GM12878 (cell line): Measurements from ENCODE around the gene SURF4. TPM values are rescaled to one million over a fixed set of nuclear protein-coding genes. Genes with fewer than 3 reads are reported as not detected.

Experiments used
- ATAC-seq: fragments of 200-7000 bp; cut with Tn5 transposase; 3 replicates; pipeline ENCODE4 v1.9.1; 2020; ENCODE audit warnings: mild to moderate bottlenecking, moderate library complexity
- BruUV-seq: library from RNA; stranded (reverse); fragments of 400-500 nt; replicated peaks from 2 replicates; lab custom pipeline; 2021; lab: Mats Ljungman, UMichigan
- CTCF ChIA-PET: fragments of 300-600 bp; sonication (Branson Sonifier 250); formaldehyde crosslinking; extraction: SDS; loops from one replicate; lab custom pipeline; 2021; ENCODE audit warnings: inconsistent platforms; lab: Yijun Ruan, JAX
- POLR2A ChIA-PET: fragments of 350-600 bp; formaldehyde crosslinking; extraction: SDS; loops from one replicate; lab custom pipeline; 2021; ENCODE audit warnings: inconsistent platforms; lab: Charles Lee
- RAD21 ChIA-PET: fragments of 300-600 bp; sonication (Branson Sonifier 250); formaldehyde crosslinking; loops from one replicate; lab custom pipeline; 2023; ENCODE audit warnings: antibody characterized with exemption; ENCODE audit not compliant: unreplicated experiment; lab: Charles Lee
- SMC1A ChIA-PET: fragments of 300-600 bp; sonication (Branson Sonifier 250); formaldehyde crosslinking; loops from one replicate; lab custom pipeline; 2023; ENCODE audit not compliant: unreplicated experiment, uncharacterized antibody; lab: Charles Lee
- DNase-seq: peaks from one replicate; pipeline ENCODE4 v3.0.0-alpha.2; 2011; ENCODE audit warnings: low read depth, low spot score
- FAIRE-seq: peaks from 3 replicates; lab custom pipeline; 2011; peaks lifted over from hg19 to GRCh38; lab: Jason Lieb, UNC
- H2AFZ ChIP-seq: 2 replicates; pipeline ENCODE4 v1.6.0; 2011; ENCODE audit warnings: low read depth, low read length, control low read depth; ENCODE audit not compliant: control insufficient read depth
- H3K27ac ChIP-seq: 2 replicates; pipeline ENCODE4 v1.5.1; 2011; ENCODE audit warnings: control low read depth; ENCODE audit not compliant: control insufficient read depth, insufficient read depth
- H3K27me3 ChIP-seq, 2 experiments: replicated peaks in 1 of 2; 2 replicates each; pipeline versions ENCODE4 v1.6.0 to v1.6.1; 2011; ENCODE audit warnings: low read length in 1 of 2; ENCODE audit not compliant: control insufficient read depth in 2 of 2, insufficient read depth in 2 of 2
- H3K36me3 ChIP-seq, 2 experiments: 2 replicates each; pipeline ENCODE4 v1.5.1; 2011; ENCODE audit warnings: low read length in 1 of 2; ENCODE audit not compliant: control insufficient read depth in 2 of 2, insufficient read depth in 2 of 2
- H3K4me1 ChIP-seq: 2 replicates; pipeline ENCODE4 v1.6.1; 2011; ENCODE audit warnings: mild to moderate bottlenecking, low read length, moderate library complexity, mixed read lengths; ENCODE audit not compliant: control insufficient read depth, insufficient read depth
- H3K4me2 ChIP-seq: 2 replicates; pipeline ENCODE4 v1.6.0; 2011; ENCODE audit warnings: control low read depth; ENCODE audit not compliant: control insufficient read depth, insufficient read depth
- H3K4me3 ChIP-seq: fragments of 200-600 bp; sonication (generic); 2 replicates; pipeline ENCODE4 v1.5.1; 2016
- H3K79me2 ChIP-seq: 2 replicates; pipeline ENCODE4 v1.6.0; 2011; ENCODE audit warnings: low read length; ENCODE audit not compliant: control insufficient read depth, insufficient read depth
- H3K9ac ChIP-seq: 2 replicates; pipeline ENCODE4 v1.8.0; 2011; ENCODE audit warnings: low read length, control low read depth, mixed read lengths; ENCODE audit not compliant: control insufficient read depth, insufficient read depth
- H3K9me3 ChIP-seq: replicated peaks from 3 replicates; pipeline ENCODE4 v1.5.1; 2011; ENCODE audit warnings: mild to moderate bottlenecking, low read length; ENCODE audit not compliant: control insufficient read depth, insufficient read depth
- H4K20me1 ChIP-seq: 2 replicates; pipeline ENCODE4 v1.6.0; 2011; ENCODE audit not compliant: control insufficient read depth, insufficient read depth
- ZBTB40 ChIP-seq: fragments of 450-650 bp; IDR thresholded peaks from 2 replicates; pipeline ENCODE4 v1.6.1; 2016; ENCODE audit warnings: mild to moderate bottlenecking, moderate library complexity, borderline replicate concordance
- ZSCAN29 ChIP-seq: fragments of 450-650 bp; IDR thresholded peaks from 2 replicates; pipeline ENCODE4 v1.6.1; 2017; ENCODE audit warnings: mild to moderate bottlenecking, moderate library complexity
- WGBS: methylation state at CpG from one replicate; pipeline ENCODE4 v1.1.6; 2016; ENCODE audit warnings: low lambda C conversion rate; ENCODE audit not compliant: insufficient replicate concordance, insufficient coverage; ENCODE audit errors: missing lambda C conversion rate; 5-methylcytosine and 5-hydroxymethylcytosine counted together
- in situ Hi-C: fragments of 300-500 bp; cut with MboI; formaldehyde crosslinking; loops from 9 replicates; pipeline ENCODE4 v1.14.3; 2018; ENCODE audit warnings: mixed read lengths
- intact Hi-C: fragments of 100-400 bp; cut with micrococcal nuclease; formaldehyde crosslinking; loops from one replicate; pipeline ENCODE4 v1.14.2; 2022; ENCODE audit not compliant: unreplicated experiment
- polyA plus RNA-seq, 11 experiments: library from polyadenylated mRNA; depleted of rRNA in 4 of 11; unstranded in 6 of 11; stranded (reverse) in 5 of 11; fragments of >200 nt; fragmentation: Nextera tagmentation in 4 of 11; fragmentation: Illumina TruSeq in 1 of 11; extraction: Ambion mirVana in 4 of 11; extraction: Trizol in 1 of 11; gene quantifications; 1 replicate in 1 of 11; 2 replicates in 10 of 11; pipeline versions ENCODE4 v1.2.1 to v1.2.3, GENCODE V29; 2011 to 2016; ENCODE audit warnings: inconsistent platforms in 2 of 11, missing spikeins in 2 of 11, low read depth in 1 of 11
- total RNA-seq, 4 experiments: library from RNA; depleted of rRNA in 3 of 4; stranded (reverse); fragments of >200 nt in 3 of 4; fragmentation: Illumina TruSeq in 1 of 4; extraction: Trizol in 1 of 4; gene quantifications; 2 replicates each; pipeline versions ENCODE4 v1.2.1 to v1.2.3, GENCODE V29; 2013 to 2021

The SURF4 gene
- total and polyA plus RNA-seq, 10 of the 15 experiments (the other 5 are each of a cell fraction or from before 2014, with no cell fraction given): 6.4 to 134 (median 78.7) TPM

- ChIA-PET POLR2A (interaction anchor here (2.0 kb wide), 1 partner anchor 38 kb away, joined by 8 read pairs; no protein-coding TSS in a partner anchor), RAD21 (no interaction called here), SMC1A (interaction anchor here (1.1 to 1.3 kb wide), 2 partner anchors 79 to 143 kb away, joined by 3 read pairs; no protein-coding TSS in a partner anchor), CTCF (interaction anchor here (1.0 to 1.7 kb wide), 2 partner anchors 95 to 152 kb away, joined by 3 to 4 read pairs; no protein-coding TSS in a partner anchor)
- DNase-seq (no peak), ATAC-seq (no peak), FAIRE-seq (no peak)
- intact Hi-C loops (no loop called here), in situ Hi-C loops (no loop called here)
- TF ChIP-seq ZBTB40: no peak
- no peak for TF ChIP-seq ZSCAN29
- Histone ChIP-seq H3K4me3 (peak overlapping the region; percentile 98), H3K27me3 (no peaks in the 10 kb centered on the region), H3K36me3 (peaks cover 14 to 24% of the 10 kb centered on the region in 2 experiments; a peak in 3 of 4 replicates), H3K9ac (no peak overlapping the region), H3K4me2 (peak overlapping the region; percentile 45; the same call in 1 of the 2 replicates), H3K79me2 (peaks cover 30% of the 10 kb centered on the region), H3K4me1 (no peaks in the 10 kb centered on the region; the same call in 1 of the 2 replicates), H2AFZ (no peak overlapping the region), H3K27ac (no peak overlapping the region), H3K9me3 (no peaks in the 10 kb centered on the region), H4K20me1 (no peaks in the 10 kb centered on the region)
- no TSS peak for BruUV-seq
- WGBS: 95% methylated on average over 6 of the region's 6 CpGs
These were observed 41.7 kb downstream of the SURF4 start for GRCh38 chr9:133334161-133334560.
